ENCODE measurements around the gene VPS37C.
"Not testable (repeated sequence)": the region's sequence is repeated elsewhere in the genome, so short reads cannot be mapped to it uniquely, and the experiment has no call there.

The VPS37C gene

DNA sequence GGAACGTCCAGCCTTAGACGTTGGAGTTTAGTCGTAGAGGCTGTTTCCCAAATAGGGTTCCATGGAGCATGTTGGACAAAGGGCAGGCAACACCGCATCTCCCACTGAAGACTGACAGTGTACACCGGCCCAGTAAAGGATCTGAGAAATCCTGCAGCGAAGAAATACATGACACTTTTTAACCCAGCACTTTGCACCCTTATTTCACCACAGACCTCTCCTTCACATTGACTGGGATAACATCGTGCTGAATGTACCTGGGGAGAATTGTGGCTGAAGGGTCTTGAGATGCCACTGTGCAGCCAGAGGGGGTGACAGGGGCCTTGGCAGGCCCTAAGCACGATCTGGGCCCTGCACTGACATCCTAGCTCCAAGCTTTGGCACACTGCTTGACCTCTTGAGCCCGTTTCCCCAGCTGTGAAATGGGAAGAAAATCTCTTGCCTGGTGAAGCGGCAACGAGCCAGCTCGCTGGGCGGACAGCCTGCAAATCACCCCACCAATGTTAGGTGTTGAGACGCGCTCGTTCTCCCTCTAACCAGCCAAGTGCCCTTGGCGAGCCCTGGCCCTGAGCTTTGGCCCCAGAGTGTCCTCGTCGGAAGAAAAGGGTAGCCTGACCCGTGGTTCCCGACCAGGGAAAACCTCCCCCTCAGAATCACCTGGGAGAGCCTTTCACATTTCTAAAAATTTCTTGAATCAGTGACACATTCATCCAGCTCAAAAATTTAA lies 45.6 kb downstream of the VPS37C start:
- no peak for DNase-seq

DNA sequence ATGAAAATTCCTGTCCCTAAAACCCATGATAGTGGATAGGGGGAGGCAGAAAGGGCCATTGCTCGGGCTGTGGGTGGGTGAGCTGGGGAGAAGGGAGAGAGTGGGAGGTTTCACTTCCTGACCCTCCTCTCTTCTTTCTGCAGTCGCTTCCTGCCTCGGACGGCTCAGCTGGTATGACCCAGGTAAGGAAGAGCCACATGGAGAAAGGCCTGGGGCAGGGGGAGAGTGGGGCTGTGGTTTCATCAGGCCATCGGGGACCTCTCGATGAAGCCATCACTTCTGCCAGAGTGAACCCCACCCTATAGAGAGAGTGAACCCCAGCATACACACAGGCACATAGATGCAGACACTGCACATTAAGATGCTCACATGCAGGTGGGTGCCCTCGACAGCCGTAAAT lies 46.3 kb downstream of the VPS37C start:
- DNase-seq: no peak

DNA sequence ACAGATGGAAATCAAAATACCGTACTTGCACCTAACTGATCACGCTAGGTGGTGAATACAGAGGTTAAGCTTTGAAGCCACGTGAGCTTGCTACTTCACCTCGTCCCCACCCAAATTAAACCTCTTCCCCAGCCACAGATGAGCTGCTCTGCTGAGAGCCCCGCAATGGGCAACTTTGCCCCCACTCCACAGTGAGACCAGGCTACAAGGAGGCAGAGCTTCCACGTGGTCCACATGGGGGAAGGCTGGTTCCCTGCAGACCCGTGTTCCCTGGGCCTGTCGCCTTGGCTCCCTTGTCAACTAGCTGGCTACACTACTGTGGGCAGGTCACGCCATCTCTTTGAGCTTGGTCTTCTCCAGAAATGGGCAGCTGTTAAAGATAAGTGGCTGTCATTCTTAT lies 48.0 kb downstream of the VPS37C start:
- DNase-seq: no peak

DNA sequence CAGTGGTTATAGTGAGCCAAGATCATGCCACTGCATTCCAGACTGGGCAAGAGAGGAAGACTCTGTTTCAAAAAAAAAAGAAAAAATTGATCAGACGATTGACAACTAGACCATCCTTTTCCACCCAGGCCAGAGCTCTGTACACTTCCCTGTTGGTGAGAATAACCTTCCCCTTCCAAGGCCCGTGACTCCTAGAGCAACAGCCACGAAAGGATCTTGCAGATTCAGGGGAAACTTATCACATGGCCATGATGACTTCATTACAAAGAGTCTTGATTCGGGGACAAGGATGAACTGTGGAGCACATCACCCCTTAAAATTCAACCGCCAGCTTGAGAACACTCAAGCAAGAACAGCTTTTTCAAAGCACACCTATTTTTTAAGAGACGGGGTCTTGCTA lies 48.7 kb downstream of the VPS37C start:
- DNase-seq: no peak

DNA sequence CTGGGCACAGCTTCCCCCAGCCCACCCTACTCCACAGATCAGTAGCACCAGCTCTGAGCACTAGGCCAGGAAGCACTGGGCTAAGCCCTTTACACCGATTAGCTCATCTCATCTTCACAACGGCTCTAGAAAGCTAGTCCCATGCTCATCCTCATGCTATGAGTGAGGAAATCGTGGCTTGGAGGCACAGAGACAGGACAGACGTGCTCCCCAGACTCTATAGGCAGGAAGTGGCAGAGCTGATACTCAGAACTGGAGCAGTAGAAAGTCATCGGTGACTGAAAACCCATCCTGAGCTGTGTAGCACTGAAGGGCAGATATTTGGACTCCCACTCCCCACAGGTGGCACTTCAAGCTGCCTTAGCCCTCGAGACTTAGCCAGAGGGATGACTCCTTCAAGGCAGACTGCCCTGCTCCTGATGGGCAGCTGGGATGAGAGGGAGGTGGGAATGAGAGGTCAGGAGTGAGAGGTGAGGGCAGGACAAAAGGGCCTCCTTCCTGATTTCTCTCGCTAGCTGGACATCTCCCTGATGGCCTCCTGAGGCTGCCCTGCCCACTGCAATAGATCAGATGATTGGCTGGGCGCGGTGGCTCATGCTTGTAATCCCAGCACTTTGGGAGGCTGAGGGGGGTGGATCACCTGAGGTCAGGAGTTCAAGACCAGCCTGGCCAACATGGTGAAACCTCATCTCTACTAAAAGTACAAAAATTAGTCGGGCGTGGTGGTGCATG lies 49.3 kb downstream of the VPS37C start:
- peak; percentile 11 for DNase-seq

DNA sequence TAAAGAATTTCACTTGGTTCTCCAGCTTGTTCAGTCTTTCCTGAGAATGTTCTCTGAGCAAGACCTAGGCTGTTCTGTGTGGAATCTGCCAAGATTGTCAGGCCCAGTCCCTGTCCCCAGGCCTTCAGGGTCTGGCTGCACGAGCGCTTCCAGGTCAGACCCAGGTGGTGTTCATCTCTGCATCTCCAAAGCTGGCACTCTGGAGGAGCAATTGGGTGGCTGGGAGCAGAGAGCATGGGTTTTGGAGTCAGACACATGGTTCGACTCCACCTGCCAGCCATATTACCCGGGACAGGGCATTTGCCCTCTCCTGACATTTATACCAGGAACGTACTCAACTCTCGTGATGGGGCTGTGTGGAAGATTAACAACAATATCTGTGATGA lies 50.2 kb downstream of the VPS37C start:
- no peak for DNase-seq

DNA sequence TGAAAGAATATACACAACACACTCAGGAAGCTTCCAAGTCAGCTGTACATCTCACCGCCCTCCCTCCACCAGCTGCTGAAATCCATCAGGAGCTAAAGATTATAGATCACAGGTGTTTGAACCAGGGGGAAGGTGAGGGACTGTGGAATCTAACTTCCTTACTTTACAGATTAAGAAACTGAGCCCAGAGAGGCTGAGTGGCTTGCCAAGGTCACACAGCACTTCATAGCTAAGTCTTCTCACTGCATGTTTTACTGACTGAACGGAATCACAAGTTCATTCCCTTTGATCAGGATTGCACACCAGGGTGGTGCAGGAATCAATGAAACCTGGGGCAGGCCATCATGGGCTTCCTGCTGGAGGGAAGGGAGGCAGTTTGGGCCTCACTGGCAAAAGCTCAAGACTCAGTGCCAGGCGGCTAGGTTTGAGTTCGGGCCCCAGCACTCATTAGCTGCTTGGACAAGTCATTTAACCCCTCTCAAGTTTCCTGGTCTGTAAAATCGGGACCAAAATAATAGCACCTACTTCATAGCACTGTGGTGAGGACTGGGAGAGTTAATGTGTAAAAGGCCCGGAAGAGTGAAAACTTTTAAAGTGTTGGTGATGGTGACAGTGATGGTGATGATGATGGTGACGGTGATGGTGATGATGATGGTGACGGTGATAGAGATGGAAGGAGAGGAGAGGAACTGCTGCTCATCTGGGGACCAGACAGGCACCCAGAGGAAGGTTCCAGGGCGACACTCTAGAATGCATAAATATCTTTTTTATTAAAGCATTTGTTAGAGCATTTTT lies 50.8 kb downstream of the VPS37C start:
- no peak for DNase-seq

DNA sequence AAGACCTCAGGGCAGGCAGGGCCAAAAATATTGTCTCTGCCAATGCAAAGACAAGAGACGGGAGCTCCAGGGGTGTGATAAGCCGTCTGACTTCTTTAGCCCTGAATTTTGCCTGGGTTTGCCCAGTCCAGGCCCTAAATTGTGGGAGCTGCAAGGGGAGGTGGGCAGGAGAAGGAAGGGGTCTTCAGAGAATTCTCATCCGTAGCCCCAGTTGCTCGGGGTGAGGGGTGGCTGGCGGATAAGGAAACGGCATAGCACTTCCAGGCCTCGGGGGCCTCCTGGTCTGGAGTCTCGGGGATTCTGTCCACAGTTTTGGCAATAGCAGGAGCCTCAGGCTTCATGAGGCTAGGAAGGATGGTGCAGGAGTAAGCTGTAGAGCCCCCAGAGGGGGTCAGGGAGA lies 51.6 kb downstream of the VPS37C start:
- DNase-seq: no peak

DNA sequence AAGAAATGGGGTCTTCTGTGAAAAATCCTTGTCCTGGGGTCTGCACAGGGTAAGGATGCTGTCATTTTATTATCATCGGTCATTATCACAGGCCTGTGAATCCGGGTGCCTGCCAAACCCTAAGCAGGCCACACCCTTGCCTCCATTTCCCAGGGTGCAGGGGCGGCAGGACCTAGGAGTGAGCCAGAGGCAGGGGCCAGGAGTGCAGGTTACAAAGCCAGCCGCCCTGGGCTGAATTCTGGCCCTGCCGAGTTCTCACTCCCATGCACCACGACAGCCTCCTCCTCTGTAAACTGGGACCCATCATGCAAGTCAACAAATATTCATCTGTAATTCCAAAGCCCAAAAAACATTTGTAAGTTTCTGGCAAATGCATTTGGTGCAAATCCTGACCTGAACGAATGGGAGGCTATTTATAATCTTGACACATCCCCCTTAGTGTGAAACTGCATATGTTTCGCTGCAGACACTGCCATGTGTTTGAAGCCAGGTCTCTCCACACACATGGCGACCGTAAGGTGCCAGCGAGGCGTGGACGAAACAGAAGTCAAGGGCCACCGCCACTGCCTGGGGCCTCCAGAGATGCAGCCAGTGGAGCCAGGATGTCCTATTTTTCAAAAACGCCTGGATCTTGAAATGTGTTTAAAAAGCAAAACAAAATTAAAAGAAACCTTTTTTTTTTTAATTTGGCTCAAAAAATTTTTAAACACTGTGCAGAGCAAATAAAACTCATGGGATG lies 52.2 kb downstream of the VPS37C start:
- no peak for DNase-seq

DNA sequence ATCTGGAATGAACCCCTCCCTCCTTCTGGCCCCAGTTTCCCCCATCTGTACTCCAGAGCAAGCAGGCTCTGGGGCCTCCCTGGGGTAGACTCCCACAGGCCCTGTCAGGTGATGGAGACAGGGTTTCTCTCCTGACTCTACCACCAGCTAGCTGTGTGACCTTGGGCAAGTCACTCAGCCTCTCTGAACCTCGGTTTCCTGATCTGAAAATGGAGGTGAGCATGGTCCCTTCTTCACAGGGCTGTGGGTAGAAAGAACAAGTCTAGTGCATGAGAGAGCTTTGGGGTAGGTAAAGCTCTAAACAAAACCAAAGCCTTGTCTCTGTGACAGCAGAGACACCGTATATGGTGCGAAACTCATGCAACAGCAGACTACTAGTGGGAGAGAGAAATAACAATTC lies 53.3 kb downstream of the VPS37C start:
- DNase-seq: no peak

DNA sequence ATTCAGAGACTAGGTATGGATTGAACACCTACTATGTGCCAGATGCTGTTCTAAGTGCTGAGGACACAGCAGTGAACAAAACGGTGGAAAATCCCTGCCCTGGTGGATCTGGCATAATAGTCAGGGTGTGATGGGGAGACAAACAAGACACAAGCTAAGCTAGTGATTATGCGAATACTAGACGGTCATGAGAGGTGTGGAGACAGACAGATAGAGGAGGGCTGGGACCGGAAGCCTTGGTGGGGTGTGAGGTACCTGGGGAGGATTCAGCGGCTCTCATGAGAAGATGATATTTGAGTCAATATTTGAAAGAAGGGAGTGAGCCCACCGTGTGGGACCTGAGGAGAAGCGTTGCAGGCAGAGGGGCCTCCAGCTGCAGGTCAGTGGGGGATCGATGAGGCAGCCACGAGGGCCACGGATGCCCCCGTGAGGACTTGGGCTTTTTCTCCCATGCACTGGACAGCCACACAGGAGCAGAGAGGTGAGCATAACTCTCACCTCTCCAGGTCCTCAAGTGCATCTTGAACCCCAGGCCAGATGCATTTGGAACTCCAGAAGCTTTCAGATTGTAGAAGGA lies 54.2 kb downstream of the VPS37C start:
- DNase-seq: no peak

DNA sequence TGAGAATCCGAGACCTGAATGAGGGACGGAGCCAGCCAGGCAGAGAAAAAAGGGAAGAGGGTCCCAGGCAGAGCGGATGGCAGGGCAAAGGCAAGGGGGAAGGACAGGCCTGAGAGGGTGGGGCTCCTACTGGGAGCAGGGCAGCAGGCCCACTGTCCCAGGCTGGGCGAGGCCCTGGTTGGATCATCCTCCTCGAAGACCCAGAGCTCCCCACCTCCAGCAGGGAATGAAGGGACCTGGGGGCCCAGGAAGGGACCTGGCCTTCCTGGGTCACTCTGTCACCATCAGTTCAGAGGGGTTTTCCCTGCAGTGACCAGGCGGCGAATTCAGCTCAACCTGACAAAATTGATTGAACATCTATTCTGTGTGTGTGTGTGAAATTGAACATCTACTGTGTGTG lies 54.9 kb downstream of the VPS37C start:
- no peak for DNase-seq

DNA sequence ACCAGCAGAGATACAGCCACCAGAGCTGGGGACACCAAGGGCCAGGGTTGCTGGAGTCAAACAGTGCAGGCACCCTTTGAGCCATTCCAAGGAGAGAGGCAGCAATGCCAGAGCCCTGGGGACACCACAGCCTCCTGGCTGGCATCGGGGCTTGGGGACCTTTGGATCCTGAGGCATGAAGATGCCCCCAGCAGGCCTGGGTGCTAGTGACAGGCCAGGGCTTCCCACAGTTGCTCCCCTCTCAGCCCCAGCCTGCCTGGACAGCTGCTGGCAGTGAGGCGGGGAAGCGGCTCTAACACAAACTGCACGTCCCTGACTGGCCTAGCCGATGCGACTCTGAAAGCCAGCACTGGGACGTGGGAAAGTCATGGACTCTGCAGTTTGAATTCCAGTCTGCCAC lies 56.3 kb downstream of the VPS37C start:
- no peak for DNase-seq

DNA sequence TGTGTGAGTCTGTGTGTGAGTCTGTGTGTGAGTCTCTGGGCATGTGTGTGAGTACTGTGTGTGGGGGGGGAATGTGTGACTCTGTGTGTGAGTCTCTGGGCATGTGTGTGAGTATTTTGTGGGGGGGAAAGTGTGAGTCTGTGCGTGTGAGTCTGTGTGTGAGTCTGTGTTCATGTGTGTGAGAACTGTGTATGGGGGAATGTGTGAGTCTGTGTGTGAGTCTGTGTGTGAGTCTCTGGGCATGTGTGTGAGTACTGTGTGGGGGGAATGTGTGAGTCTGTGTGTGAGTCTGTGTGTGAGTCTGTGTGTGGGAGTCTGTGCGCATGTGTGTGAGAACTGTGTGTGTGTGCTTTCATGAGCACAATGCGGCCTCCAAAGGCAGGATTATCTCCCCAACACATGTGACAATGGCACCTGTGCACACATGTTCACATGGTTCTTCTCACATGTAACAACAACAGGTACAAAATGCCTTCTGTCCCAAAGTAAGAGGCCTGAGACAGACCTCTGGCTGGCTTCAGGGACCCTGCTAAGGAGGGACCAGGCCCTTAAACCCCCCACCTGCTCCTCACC lies 57.3 kb downstream of the VPS37C start:
- DNase-seq: no peak

DNA sequence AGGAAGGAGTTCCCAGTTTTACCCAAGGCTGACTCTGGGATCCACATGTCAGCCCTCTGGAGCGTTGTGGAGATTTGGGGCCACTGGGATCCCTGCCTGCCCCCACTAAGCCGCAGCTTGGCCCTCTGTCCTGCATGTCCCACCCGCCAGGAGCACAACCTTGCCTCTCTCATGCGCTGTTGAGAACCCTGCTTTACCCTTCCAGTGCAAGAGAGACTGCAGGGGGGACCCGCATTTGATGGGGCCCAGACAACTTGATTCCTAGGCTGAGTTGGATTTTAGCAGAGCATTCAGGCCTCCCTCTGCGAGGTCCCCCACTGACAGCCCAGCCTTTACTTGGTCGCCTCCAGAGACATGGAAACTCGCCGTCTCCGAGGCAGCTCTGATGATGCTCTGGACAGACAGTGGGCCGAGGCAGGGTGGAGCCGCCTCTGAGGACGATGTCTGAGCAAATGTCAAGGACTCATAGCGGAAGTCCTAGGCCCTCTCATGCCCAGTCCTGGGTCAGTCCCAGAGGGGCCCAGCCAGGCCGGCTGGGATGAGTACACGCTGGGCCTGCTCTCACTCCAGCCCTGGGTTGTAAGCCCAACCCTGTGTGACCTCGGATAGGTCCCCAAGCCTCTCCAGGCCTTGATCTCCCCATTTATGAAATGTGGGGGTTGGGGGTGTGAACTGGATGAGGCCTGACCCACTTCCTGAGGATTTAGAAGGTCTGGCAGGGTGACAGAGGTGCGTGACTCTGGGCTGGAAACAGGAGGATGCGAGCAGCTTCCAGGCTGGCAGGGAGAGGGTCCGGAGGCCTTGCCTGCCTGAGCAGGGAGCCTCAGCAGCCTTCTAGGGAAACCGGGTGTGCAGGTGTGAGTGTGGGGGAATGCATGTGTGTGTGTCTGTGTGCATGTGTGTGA lies 58.3 kb downstream of the VPS37C start:
- no peak for DNase-seq

DNA sequence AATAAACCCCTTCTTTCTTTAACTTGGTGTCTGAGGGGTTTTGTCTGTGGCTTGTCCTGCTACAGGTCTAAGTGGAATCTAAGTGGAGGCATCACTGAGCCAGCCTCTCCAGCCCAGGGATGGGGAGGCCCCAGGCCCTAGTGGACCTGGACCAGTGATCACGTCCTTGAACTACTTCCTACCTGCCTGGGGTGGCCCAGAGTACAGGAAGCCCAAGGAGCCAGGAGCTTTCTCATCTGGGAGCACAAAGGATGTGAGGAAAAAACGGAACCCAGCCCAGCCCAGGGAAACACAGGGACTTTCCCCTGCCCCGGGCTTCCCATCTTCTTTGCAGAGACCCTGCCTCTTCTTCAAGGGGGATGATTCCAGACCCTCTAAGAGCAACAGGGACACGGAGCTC lies 62.4 kb downstream of the VPS37C start:
- no peak for DNase-seq

DNA sequence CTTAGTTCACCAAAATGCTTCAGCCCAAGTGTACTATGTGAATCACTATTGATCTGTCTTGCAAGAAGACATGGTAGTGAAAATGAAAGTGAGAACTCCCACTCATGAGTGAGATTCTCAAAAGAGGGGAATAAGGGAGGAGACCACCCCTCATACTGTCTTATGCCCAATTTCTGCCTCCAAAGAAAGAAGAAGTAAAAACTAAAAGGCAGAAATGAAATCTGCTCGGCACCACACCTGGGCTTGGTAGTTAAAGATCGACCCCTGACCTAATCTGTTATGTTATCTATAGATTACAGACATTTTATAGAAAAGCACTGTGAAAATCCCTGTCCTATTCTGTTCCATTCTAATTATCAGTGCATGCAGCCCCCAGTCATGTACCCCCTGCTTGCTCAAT lies 63.0 kb downstream of the VPS37C start:
- not testable (repeated sequence) for DNase-seq

DNA sequence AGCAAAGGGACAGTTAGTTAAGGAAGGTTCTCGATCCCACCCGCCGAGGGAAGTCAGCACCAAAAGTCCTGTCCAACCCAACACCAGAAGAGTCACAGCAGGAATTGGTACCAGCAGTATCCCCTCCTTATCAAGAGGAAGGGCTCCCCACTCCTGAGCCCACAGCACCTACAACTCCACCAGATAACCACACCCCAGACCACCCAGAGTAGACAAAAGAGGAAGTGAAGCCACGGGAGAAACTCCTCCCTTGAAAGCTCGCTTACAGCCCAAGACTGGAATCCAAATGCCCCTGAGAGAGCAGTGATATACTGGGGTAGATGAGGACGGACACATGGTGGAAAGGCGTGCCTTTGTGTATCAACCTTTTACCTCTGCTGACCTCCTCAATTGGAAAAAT lies 66.2 kb downstream of the VPS37C start:
- no peak for DNase-seq

DNA sequence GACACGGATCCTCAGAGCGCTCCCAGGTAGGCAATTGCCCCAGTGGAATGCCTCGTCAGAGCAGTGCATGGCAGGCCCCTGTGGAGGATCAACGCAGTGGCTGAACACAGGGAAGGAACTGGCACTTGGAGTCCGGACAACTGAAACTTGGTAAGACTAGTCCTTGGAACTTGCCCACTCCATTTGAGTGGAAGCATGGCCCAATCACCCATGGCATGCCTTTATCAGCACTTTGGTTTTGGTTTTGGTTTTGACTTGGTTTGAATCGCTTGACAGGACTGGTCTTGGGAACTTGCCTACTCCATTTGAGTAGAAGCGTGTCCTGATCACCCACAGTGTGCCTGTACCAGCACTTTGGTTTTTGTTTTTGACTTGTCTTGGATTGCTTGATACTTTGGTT lies 67.1 kb downstream of the VPS37C start:
- not testable (repeated sequence) for DNase-seq

DNA sequence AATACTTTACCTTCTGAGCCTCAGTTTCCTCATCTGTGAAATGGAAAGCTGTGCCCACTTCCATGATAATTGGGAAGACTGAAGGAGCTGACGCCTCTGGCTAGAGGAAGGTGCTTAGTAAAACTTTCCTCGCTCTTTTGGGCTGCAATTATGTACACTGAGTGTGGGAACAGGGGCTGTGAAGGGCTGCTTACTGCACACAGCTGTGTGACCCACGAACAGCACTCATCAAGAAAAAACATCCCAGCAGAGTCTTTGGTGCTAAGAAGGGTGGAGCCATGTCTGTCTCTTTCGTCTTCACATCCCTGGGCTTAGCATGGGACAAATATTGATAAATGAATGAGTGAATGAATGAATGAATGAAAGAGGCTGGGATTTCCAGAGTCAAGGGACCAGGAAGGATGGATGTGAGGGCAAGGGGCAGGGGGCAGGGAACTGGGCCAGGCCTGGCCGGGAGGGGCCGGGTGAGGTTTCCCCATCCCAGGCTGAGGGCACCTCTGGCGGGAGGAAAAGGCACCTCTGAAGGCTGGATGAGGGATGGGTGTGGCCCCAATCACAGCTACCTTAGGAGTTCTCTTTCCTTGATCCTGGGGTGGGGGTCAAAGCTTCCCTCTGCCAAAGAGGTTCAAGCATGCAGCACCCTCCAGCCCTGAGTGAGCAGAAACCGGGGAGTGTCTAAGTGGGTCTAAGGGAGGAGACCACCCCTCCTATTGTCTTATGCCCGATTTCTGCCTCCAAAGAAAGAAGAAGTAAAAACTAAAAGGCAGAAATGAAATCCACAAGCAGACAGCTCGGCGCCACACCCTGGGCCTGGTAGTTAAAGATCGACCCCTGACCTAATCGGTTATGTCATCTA lies 68.1 kb downstream of the VPS37C start:
- no peak for DNase-seq
